Memory B cell (primary cell): ENCODE data around the gene CYP1B1.

Experiments used
- ATAC-seq: fragments of 150-1000 bp; cut with Tn5 transposase; 2 replicates; pipeline ENCODE4 v1.10.0; 2021; ENCODE audit warnings: low read depth, mild to moderate bottlenecking, moderate library complexity
- DNase-seq, 2 donors: peaks; one replicate each; pipeline ENCODE4 v3.0.0; 2022; ENCODE audit warnings: low spot score in 2 of 2
- H3K27ac Mint-ChIP-seq: one replicate; pipeline ENCODE4 v1.8.0; 2022; ENCODE audit warnings: mild to moderate bottlenecking, moderate library complexity, mixed read lengths
- H3K27me3 Mint-ChIP-seq: one replicate; pipeline ENCODE4 v1.8.0; 2022; ENCODE audit warnings: mixed read lengths
- H3K36me3 Mint-ChIP-seq: one replicate; pipeline ENCODE4 v1.8.0; 2022; ENCODE audit warnings: mild to moderate bottlenecking, mixed read lengths
- H3K4me1 Mint-ChIP-seq: one replicate; pipeline ENCODE4 v1.8.0; 2022; ENCODE audit warnings: mixed read lengths
- H3K4me3 Mint-ChIP-seq: one replicate; pipeline ENCODE4 v1.8.0; 2022; ENCODE audit warnings: mild to moderate bottlenecking, moderate library complexity, mixed read lengths
- H3K9me3 Mint-ChIP-seq: one replicate; pipeline ENCODE4 v1.8.0; 2022; ENCODE audit warnings: mixed read lengths

The CYP1B1 gene

DNA sequence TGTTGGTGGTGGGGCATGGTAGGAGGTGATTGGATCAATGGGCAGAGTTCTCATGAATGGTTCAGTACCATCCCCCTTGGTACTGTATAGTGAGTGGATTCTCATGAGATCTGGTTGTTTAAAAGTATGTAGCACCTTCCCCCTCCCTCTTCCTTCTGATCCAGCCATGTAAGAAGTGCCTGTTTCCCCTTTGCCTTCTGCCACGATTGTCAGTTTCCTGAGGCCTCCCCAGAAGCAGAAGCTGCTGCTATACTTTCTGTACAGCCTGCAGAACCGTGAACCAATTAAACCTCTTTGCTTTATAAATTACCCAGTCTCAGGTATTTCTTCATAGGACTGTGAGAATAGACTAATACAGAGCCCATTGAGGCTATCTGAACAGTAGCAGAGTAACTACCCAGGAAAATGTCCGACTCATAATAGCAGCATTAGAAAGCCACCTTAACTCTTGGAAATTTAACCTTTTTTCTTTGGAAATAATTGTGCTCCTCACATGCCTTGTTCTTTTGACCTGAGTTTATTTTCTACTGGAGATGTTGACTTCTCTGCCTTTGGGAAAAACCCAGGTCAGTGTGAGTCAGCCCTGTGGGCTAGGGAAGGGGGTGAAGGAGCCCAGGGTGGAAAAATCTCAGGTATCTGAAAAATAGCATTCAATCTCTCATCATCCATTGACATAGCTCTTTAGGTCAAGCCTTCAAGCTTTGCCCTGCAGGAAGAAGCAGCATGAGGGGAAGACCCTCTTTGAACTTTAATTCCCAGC is 18.1 kb downstream of the CYP1B1 start:
- no peaks in the 10 kb centered on the region for H3K9me3 Mint-ChIP-seq
- H3K4me1 Mint-ChIP-seq: no peaks in the 10 kb centered on the region
- no peak overlapping the region for H3K4me3 Mint-ChIP-seq
- peaks cover 13% of the 10 kb centered on the region for H3K27me3 Mint-ChIP-seq
- DNase-seq (no peak), ATAC-seq (no peak)
- no peak overlapping the region for H3K27ac Mint-ChIP-seq
- H3K36me3 Mint-ChIP-seq: no peaks in the 10 kb centered on the region

DNA sequence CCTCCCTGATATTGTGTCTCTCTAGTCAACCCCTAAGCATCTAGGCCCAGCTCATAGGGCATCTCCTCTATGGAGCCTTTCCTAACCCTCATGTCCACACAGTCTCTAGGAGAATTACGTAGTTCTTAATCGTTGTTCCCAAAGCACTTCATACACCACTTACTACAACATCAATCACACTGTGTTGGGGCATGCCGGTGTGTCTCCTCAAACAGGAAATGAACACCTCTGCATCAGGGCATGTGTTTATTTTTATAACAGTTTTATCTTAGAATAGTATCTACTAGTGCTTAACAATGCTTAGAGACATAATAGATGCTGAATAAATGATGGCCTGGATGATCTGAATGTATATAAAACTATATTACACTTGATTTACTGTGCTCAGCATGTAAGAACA is 19.7 kb downstream of the CYP1B1 start:
- no peaks in the 10 kb centered on the region for H3K9me3 Mint-ChIP-seq
- no peak for ATAC-seq
- H3K4me1 Mint-ChIP-seq: no peaks in the 10 kb centered on the region
- no peak overlapping the region for H3K4me3 Mint-ChIP-seq
- peaks cover 7% of the 10 kb centered on the region for H3K27me3 Mint-ChIP-seq
- DNase-seq: no peak
- H3K36me3 Mint-ChIP-seq: no peaks in the 10 kb centered on the region
- no peak overlapping the region for H3K27ac Mint-ChIP-seq

- Mint-ChIP-seq H3K27me3 (no peaks in the 10 kb centered on the region), H3K36me3 (no peaks in the 10 kb centered on the region), H3K27ac (no peak overlapping the region), H3K4me3 (no peak overlapping the region), H3K4me1 (no peaks in the 10 kb centered on the region), H3K9me3 (no peaks in the 10 kb centered on the region)
- ATAC-seq (no peak), DNase-seq (no peak)
These were observed 30.1 kb downstream of the CYP1B1 start for GRCh38 chr2:38045811-38046210.

DNA sequence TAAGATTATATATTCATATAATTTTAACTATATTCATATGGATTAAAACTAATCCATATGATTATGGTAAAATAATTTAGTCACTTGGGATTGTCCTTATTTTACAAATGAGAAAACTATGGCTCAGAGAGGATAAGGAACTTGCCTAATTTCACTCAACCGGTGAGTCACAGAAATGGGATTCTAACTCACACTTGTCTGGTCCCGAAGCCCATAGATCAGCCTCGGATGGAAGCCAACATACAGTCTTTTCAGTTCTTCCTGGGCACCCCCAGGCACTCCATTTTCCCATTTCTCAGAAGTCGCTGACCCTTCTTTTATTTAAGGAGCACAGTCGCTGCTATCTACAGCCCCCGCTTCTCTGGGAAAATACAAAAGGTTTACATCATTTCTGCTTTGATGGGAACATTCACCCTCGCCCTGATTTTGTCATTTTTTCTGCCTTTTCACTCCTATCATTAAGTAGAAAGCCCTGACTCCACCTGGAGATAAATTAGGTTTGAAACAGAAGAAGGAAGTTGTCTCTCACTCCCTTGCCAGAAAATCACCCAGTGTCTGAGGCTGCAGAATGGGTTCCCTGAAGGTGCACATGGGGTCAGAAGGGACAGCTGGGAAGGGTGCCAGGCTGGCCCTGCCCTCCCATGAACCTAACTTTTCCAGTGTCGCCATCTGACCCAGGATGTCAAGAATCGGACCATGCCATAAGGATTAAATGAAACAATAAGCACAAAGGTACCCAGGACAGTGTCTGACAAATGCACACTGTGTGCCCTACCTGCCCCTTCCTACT is 36.6 kb downstream of the CYP1B1 start:
- DNase-seq: no peak
- ATAC-seq: no peak
- no peaks in the 10 kb centered on the region for H3K9me3 Mint-ChIP-seq
- no peak overlapping the region for H3K4me3 Mint-ChIP-seq
- no peaks in the 10 kb centered on the region for H3K36me3 Mint-ChIP-seq
- peaks cover 18% of the 10 kb centered on the region for H3K27me3 Mint-ChIP-seq
- no peak overlapping the region for H3K27ac Mint-ChIP-seq
- H3K4me1 Mint-ChIP-seq: peaks cover 10% of the 10 kb centered on the region

GRCh38 chr2:38038682-38039081 is 37.3 kb downstream of the CYP1B1 start:
- Mint-ChIP-seq H3K4me1 (peaks cover 10% of the 10 kb centered on the region), H3K36me3 (no peaks in the 10 kb centered on the region), H3K27ac (no peak overlapping the region), H3K4me3 (peak overlapping the region; percentile 73), H3K27me3 (peaks cover 19% of the 10 kb centered on the region), H3K9me3 (no peaks in the 10 kb centered on the region)
- no peak for ATAC-seq
- no peak for DNase-seq

- Mint-ChIP-seq H3K4me3 (peak overlapping the region; percentile 73), H3K27ac (no peak overlapping the region)
- peak; percentile 77 for ATAC-seq
These were observed 38.0 kb downstream of the CYP1B1 start for GRCh38 chr2:38037757-38038621.

DNA sequence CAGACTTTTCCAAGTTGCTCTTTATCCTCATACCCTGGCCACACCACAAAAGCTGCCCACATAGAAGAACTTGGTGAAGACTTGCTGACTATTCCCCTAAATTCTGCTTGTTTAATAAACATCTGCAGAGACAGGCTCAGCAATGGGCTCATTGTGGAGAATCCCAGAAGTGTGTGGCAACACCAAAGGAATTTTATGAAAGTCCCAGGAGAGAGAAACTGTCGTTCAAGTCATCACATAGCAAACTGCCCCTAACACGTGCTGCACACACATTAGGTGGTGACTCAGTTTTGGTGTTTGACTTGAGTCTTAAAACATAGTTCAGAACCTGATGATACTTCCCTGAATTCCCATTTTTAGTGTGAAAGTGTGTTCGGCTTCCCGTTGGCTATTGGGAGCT is 38.6 kb downstream of the CYP1B1 start:
- ATAC-seq: no peak
- DNase-seq: no peak
- peaks cover 19% of the 10 kb centered on the region for H3K27me3 Mint-ChIP-seq
- no peaks in the 10 kb centered on the region for H3K36me3 Mint-ChIP-seq
- peaks cover 13% of the 10 kb centered on the region for H3K4me1 Mint-ChIP-seq
- no peaks in the 10 kb centered on the region for H3K9me3 Mint-ChIP-seq
- no peak overlapping the region for H3K27ac Mint-ChIP-seq
- H3K4me3 Mint-ChIP-seq: peak overlapping the region; percentile 73

More at GRCh38 chr2:38037757-38038621, 38.0 kb downstream of the CYP1B1 start:
- H3K36me3 Mint-ChIP-seq: no peaks in the 10 kb centered on the region
- H3K27me3 Mint-ChIP-seq: peaks cover 19% of the 10 kb centered on the region
- no peaks in the 10 kb centered on the region for H3K9me3 Mint-ChIP-seq
- peaks cover 13% of the 10 kb centered on the region for H3K4me1 Mint-ChIP-seq
- peak; percentile 7 to 16 for DNase-seq

DNA sequence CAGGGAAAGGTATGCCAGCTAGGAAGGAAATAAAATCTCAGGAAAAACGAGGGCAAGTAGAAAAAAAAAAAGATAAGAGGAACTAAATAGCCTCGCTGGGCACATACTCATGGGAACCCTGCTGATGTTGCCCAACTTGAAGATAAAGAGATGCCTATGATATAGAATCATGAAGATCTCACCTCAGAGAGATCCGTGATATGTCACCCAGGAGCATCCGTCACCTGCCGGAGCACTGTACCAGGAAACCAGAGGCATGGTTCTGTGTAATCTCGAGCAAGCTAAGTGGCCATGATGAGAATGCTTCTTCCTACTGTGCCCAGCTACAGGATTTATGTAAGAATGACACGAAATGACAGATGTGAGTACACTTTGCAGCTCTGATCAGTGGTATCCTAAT is 40.0 kb downstream of the CYP1B1 start:
- peaks cover 19% of the 10 kb centered on the region for H3K27me3 Mint-ChIP-seq
- ATAC-seq: no peak
- DNase-seq: no peak
- H3K9me3 Mint-ChIP-seq: no peaks in the 10 kb centered on the region
- no peak overlapping the region for H3K27ac Mint-ChIP-seq
- H3K36me3 Mint-ChIP-seq: no peaks in the 10 kb centered on the region
- peaks cover 13% of the 10 kb centered on the region for H3K4me1 Mint-ChIP-seq
- no peak overlapping the region for H3K4me3 Mint-ChIP-seq

- Mint-ChIP-seq H3K9me3 (no peaks in the 10 kb centered on the region), H3K4me1 (peaks cover 10% of the 10 kb centered on the region), H3K4me3 (no peak overlapping the region), H3K27ac (no peak overlapping the region), H3K27me3 (peaks cover 13% of the 10 kb centered on the region), H3K36me3 (peaks cover 3% of the 10 kb centered on the region)
- ATAC-seq (no peak), DNase-seq (no peak)
These were observed 42.3 kb downstream of the CYP1B1 start for GRCh38 chr2:38033646-38034045.

- Mint-ChIP-seq H3K4me3 (no peak overlapping the region), H3K9me3 (no peaks in the 10 kb centered on the region), H3K36me3 (peaks cover 3% of the 10 kb centered on the region), H3K4me1 (peaks cover 7% of the 10 kb centered on the region), H3K27ac (no peak overlapping the region), H3K27me3 (peaks cover 11% of the 10 kb centered on the region)
- ATAC-seq (no peak), DNase-seq (no peak)
These were observed 43.0 kb downstream of the CYP1B1 start for GRCh38 chr2:38032946-38033345.

- peaks cover 3% of the 10 kb centered on the region for H3K36me3 Mint-ChIP-seq
- no peak overlapping the region for H3K27ac Mint-ChIP-seq
- ATAC-seq: no peak
- peaks cover 4% of the 10 kb centered on the region for H3K27me3 Mint-ChIP-seq
- no peak overlapping the region for H3K4me3 Mint-ChIP-seq
- no peaks in the 10 kb centered on the region for H3K9me3 Mint-ChIP-seq
- peaks cover 3% of the 10 kb centered on the region for H3K4me1 Mint-ChIP-seq
- DNase-seq: no peak
These were observed 45.2 kb downstream of the CYP1B1 start for GRCh38 chr2:38030635-38031355.

GRCh38 chr2:38029512-38029911 is 46.4 kb downstream of the CYP1B1 start:
- H3K36me3 Mint-ChIP-seq: peaks cover 3% of the 10 kb centered on the region
- H3K4me3 Mint-ChIP-seq: no peak overlapping the region
- no peak overlapping the region for H3K27ac Mint-ChIP-seq
- peaks cover 3% of the 10 kb centered on the region for H3K4me1 Mint-ChIP-seq
- ATAC-seq: no peak
- peaks cover 4% of the 10 kb centered on the region for H3K27me3 Mint-ChIP-seq
- H3K9me3 Mint-ChIP-seq: no peaks in the 10 kb centered on the region
- no peak for DNase-seq

DNA sequence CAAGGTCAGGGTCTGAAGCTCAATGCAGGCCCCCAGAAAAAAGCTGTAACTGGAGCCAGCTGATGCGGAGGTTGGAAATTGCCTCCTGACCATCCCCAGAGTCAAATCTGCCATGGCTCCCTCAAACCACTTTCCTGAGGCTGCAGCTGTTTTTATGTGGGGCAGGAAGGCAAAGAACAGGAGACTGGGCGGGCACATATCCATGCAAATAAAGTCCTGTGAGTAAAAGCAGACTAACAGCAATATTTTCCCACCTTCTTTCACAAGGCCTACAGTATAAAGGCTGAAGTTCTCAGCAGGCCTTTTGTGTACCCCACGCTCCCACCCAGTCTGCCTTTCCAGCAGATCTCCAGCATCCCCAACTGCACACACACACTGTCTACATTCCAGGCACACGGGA is 47.1 kb downstream of the CYP1B1 start:
- H3K27ac Mint-ChIP-seq: no peak overlapping the region
- no peak overlapping the region for H3K4me3 Mint-ChIP-seq
- H3K9me3 Mint-ChIP-seq: peaks cover 1% of the 10 kb centered on the region
- no peak for DNase-seq
- peaks cover 3% of the 10 kb centered on the region for H3K27me3 Mint-ChIP-seq
- H3K4me1 Mint-ChIP-seq: peaks cover 3% of the 10 kb centered on the region
- H3K36me3 Mint-ChIP-seq: peaks cover 3% of the 10 kb centered on the region
- ATAC-seq: no peak
